Measurements from ENCODE around the gene WDR45. TPM values are rescaled to one million over a fixed set of nuclear protein-coding genes. Genes with fewer than 3 reads are reported as not detected.

WDR45 gene
- total and polyA plus RNA-seq, 2 donors = 27.3 to 103 TPM

Other genes with a start within 250 kb of the WDR45 start
- gene PCSK1N, start 244.3 kb downstream of the WDR45 start, total RNA-seq = 0.33 TPM
- 0.55 TPM for gene PCSK1N, start 244.3 kb downstream of the WDR45 start, polyA plus RNA-seq
- 60.9 TPM for gene TIMM17B, start 182.1 kb downstream of the WDR45 start, total RNA-seq
- gene TIMM17B, start 182.1 kb downstream of the WDR45 start, polyA plus RNA-seq = 52.3 TPM
- gene PQBP1, start 182.0 kb downstream of the WDR45 start, total RNA-seq = 81.0 TPM
- gene PQBP1, start 182.0 kb downstream of the WDR45 start, polyA plus RNA-seq = 86.0 TPM
- 8.4 TPM for gene SLC35A2, start 168.2 kb downstream of the WDR45 start, total RNA-seq
- gene SLC35A2, start 168.2 kb downstream of the WDR45 start, polyA plus RNA-seq = 13.3 TPM
- gene PIM2, start 160.9 kb downstream of the WDR45 start, total RNA-seq = 54.2 TPM
- gene PIM2, start 160.9 kb downstream of the WDR45 start, polyA plus RNA-seq = 75.4 TPM
- 28.8 TPM for gene OTUD5, start 122.3 kb downstream of the WDR45 start, total RNA-seq
- 62.4 TPM for gene OTUD5, start 122.3 kb downstream of the WDR45 start, polyA plus RNA-seq
- gene KCND1, start 108.0 kb downstream of the WDR45 start, total RNA-seq = 0.19 TPM
- 3.1 TPM for gene KCND1, start 108.0 kb downstream of the WDR45 start, polyA plus RNA-seq
- gene GRIPAP1, start 77.6 kb downstream of the WDR45 start, total RNA-seq = 19.5 TPM
- gene GRIPAP1, start 77.6 kb downstream of the WDR45 start, polyA plus RNA-seq = 37.0 TPM
- gene TFE3, start 36.5 kb downstream of the WDR45 start, total RNA-seq = 9.1 TPM
- gene TFE3, start 36.5 kb downstream of the WDR45 start, polyA plus RNA-seq = 27.1 TPM
- 0.71 TPM for gene CCDC120, start 20.9 kb downstream of the WDR45 start, total RNA-seq
- 4.4 TPM for gene CCDC120, start 20.9 kb downstream of the WDR45 start, polyA plus RNA-seq
- gene PRAF2, start 5.9 kb downstream of the WDR45 start, total RNA-seq = 4.1 TPM
- 24.6 TPM for gene PRAF2, start 5.9 kb downstream of the WDR45 start, polyA plus RNA-seq
- 24.7 TPM for gene GPKOW, start 43.8 kb upstream of the WDR45 start, total RNA-seq
- gene GPKOW, start 43.8 kb upstream of the WDR45 start, polyA plus RNA-seq = 15.1 TPM
- 1.3 TPM for gene MAGIX, start 82.9 kb upstream of the WDR45 start, total RNA-seq
- gene MAGIX, start 82.9 kb upstream of the WDR45 start, polyA plus RNA-seq = 3.0 TPM
- 36.6 TPM for gene PLP2, start 92.0 kb upstream of the WDR45 start, total RNA-seq
- 130 TPM for gene PLP2, start 92.0 kb upstream of the WDR45 start, polyA plus RNA-seq
- gene PRICKLE3, start 106.5 kb upstream of the WDR45 start, total RNA-seq = 2.2 TPM
- 5.4 TPM for gene PRICKLE3, start 106.5 kb upstream of the WDR45 start, polyA plus RNA-seq
- 14.4 TPM for gene SYP, start 120.3 kb upstream of the WDR45 start, total RNA-seq
- 3.6 TPM for gene SYP, start 120.3 kb upstream of the WDR45 start, polyA plus RNA-seq
- gene CACNA1F, start 153.5 kb upstream of the WDR45 start, total RNA-seq = 0.61 TPM
- 1.8 TPM for gene CACNA1F, start 153.5 kb upstream of the WDR45 start, polyA plus RNA-seq
- gene CCDC22, start 155.6 kb upstream of the WDR45 start, total RNA-seq = 15.2 TPM
- 20.9 TPM for gene CCDC22, start 155.6 kb upstream of the WDR45 start, polyA plus RNA-seq
- gene FOXP3, start 184.8 kb upstream of the WDR45 start, total RNA-seq = 1.9 TPM
- gene FOXP3, start 184.8 kb upstream of the WDR45 start, polyA plus RNA-seq = 5.5 TPM
- gene PPP1R3F, start 189.9 kb upstream of the WDR45 start, total RNA-seq = 3.2 TPM
- gene PPP1R3F, start 189.9 kb upstream of the WDR45 start, polyA plus RNA-seq = 4.6 TPM
- not detected for gene GAGE10, start 223.8 kb upstream of the WDR45 start, total RNA-seq
- gene GAGE10, start 223.8 kb upstream of the WDR45 start, polyA plus RNA-seq = not detected
- not detected for gene GAGE12J, start 242.2 kb upstream of the WDR45 start, total RNA-seq
- not detected for gene GAGE12J, start 242.2 kb upstream of the WDR45 start, polyA plus RNA-seq